ENCODE measurements around the gene EVA1A. TPM values are rescaled to one million over a fixed set of nuclear protein-coding genes. Genes with fewer than 3 reads are reported as not detected.

Gene EVA1A
- under 1 TPM in 1 of 2 experiments, not detected in 1; 0.43 TPM for total RNA-seq

GRCh38 chr2:75560768-75561565 lies at the start of gene EVA1A:
EVA1A (minus strand) TSS chr2:75560939; CDS start chr2:75518140, 42,799 bp downstream.
- intact Hi-C loops (cut with micrococcal nuclease), result no loop called here
- no peak for TF ChIP-seq CTCF (IDR thresholded peaks at IDR 0.05)
- peak within 1 kb of the TSS; percentile 71 for H3K4me3 Mint-ChIP-seq
- ATAC-seq (peak; percentile 67), DNase-seq (peak; percentile 56)
- peaks cover 41% of the 10 kb centered on the region for H3K27me3 Mint-ChIP-seq
- H3K9me3 Mint-ChIP-seq, result no peaks in the 10 kb centered on the region
- POLR2A ChIA-PET, result interaction anchor here (1.0 kb wide), 1 partner anchor 26 kb away, joined by 3 read pairs; no protein-coding TSS in a partner anchor
- no peak within 1 kb of the TSS for H3K27ac Mint-ChIP-seq
- CTCF ChIA-PET, result interaction anchor here (0.8 to 1.1 kb wide), 2 partner anchors 46 to 48 kb away, joined by 4 read pairs; no protein-coding TSS in a partner anchor
- H3K36me3 Mint-ChIP-seq (ENCODE audit: low read depth), result no peaks in the 10 kb centered on the region
- H3K4me1 Mint-ChIP-seq (ENCODE audit: low read depth), result peaks cover 16% of the 10 kb centered on the region

DNA sequence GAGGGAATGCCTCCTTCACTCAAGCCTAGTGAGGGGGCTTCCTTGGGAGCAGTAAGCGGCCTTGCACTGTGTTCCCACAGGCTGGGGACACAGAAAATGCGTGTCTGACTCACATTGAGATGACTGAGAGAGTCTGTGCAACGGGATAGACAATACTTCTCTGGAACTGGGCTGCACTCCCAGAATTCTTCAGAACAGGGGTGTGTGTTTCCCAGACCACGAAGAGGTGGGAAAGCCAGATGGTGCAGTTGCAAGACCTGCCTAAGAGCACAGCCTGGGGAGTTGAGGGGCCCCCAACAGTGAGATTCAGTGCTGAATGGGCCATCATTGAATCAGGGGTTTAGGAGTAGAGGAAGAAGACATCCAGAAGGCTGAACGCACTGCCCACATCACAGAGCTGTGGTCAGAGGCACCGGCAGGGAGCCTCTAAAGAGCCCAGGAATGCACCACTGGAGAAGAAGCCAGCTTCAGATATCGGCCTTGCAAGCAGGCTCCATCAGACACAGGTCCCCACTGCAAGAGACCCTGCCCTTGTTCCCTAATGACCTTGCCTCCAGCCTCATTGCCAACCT lies 49.3 kb upstream of the EVA1A start:
- Mint-ChIP-seq H3K4me3 (no peak overlapping the region), H3K27me3 (peaks cover 55% of the 10 kb centered on the region), H3K9me3 (no peaks in the 10 kb centered on the region), H3K27ac (no peak overlapping the region), H3K4me1 (ENCODE audit: low read depth) (peaks cover 3% of the 10 kb centered on the region), H3K36me3 (ENCODE audit: low read depth) (no peaks in the 10 kb centered on the region)
- intact Hi-C loops (cut with micrococcal nuclease), result loop anchor here (2.0 to 10.0 kb wide), 2 partner anchors 145 to 695 kb away; no protein-coding TSS in a partner anchor
- ChIA-PET POLR2A (no interaction called here), CTCF (interaction anchor here (0.6 to 3.4 kb wide), 15 partner anchors 9 to 691 kb away, joined by 3 to 45 read pairs (median 4); no protein-coding TSS in a partner anchor)
- no peak for ATAC-seq
- TF ChIP-seq CTCF (IDR thresholded peaks at IDR 0.05), result no peak
- no peak for DNase-seq

- no peaks in the 10 kb centered on the region for H3K9me3 Mint-ChIP-seq
- CTCF ChIA-PET, result interaction anchor here (0.6 to 3.4 kb wide), 22 partner anchors 10 to 690 kb away, joined by 3 to 45 read pairs (median 4); no protein-coding TSS in a partner anchor
- peaks cover 3% of the 10 kb centered on the region for H3K4me1 Mint-ChIP-seq (ENCODE audit: low read depth)
- H3K36me3 Mint-ChIP-seq (ENCODE audit: low read depth), result no peaks in the 10 kb centered on the region
- no peak overlapping the region for H3K4me3 Mint-ChIP-seq
- peaks cover 57% of the 10 kb centered on the region for H3K27me3 Mint-ChIP-seq
- ATAC-seq, result no peak
- POLR2A ChIA-PET, result no interaction called here
- no peak for DNase-seq
- no peak overlapping the region for H3K27ac Mint-ChIP-seq
- intact Hi-C loops (cut with micrococcal nuclease), result loop anchor here (2.0 to 10.0 kb wide), 2 partner anchors 145 to 695 kb away; no protein-coding TSS in a partner anchor
- TF ChIP-seq CTCF (IDR thresholded peaks at IDR 0.05), result peak; percentile 52
Observed at GRCh38 chr2:75609334-75609689, 48.6 kb upstream of the EVA1A start.

- CTCF ChIA-PET, result interaction anchor here (0.6 to 3.4 kb wide), 46 partner anchors 8 to 690 kb away, joined by 3 to 45 read pairs (median 4); no protein-coding TSS in a partner anchor
- peak; percentile 65 for DNase-seq
Observed at GRCh38 chr2:75608684-75609333, 48.1 kb upstream of the EVA1A start.

More at GRCh38 chr2:75608684-75609333, 48.1 kb upstream of the EVA1A start:
- Mint-ChIP-seq H3K9me3 (no peaks in the 10 kb centered on the region), H3K27ac (no peak overlapping the region), H3K4me1 (ENCODE audit: low read depth) (peaks cover 3% of the 10 kb centered on the region), H3K4me3 (no peak overlapping the region), H3K27me3 (peaks cover 57% of the 10 kb centered on the region), H3K36me3 (ENCODE audit: low read depth) (no peaks in the 10 kb centered on the region)
- peak; percentile 91 for ATAC-seq
- POLR2A ChIA-PET, result no interaction called here
- TF ChIP-seq CTCF (IDR thresholded peaks at IDR 0.05), result peak; percentile 94
- intact Hi-C loops (cut with micrococcal nuclease), result loop anchor here (2.0 to 10.0 kb wide), 2 partner anchors 144 to 694 kb away; no protein-coding TSS in a partner anchor
